Inflammatory macrophage treated with lipopolysaccharide for 1 hour (primary cell): Measurements from ENCODE around the gene GPC5.

ENCODE experiments used
- DNase-seq, 2 donors: peaks; one replicate each; pipeline ENCODE4 v3.0.0-alpha.2; 2020 to 2022

The GPC5 gene

GRCh38 chr13:92307752-92308151 lies 909.3 kb downstream of the GPC5 start:
- no peak for DNase-seq

- no peak for DNase-seq
Observed at GRCh38 chr13:92312823-92313222, 914.4 kb downstream of the GPC5 start.

GRCh38 chr13:92313382-92313781 lies 915.0 kb downstream of the GPC5 start:
- no peak for DNase-seq

- no peak for DNase-seq
Observed at GRCh38 chr13:92315265-92315664, 916.8 kb downstream of the GPC5 start.

- DNase-seq = no peak
Observed at GRCh38 chr13:92316030-92316429, 917.6 kb downstream of the GPC5 start.

GRCh38 chr13:92317066-92317465 lies 918.6 kb downstream of the GPC5 start:
- DNase-seq = no peak

- no peak for DNase-seq
Observed at GRCh38 chr13:92320323-92320722, 921.9 kb downstream of the GPC5 start.

- no peak for DNase-seq
Observed at GRCh38 chr13:92321174-92321573, 922.8 kb downstream of the GPC5 start.

GRCh38 chr13:92345627-92346026 lies 947.2 kb downstream of the GPC5 start:
- no peak for DNase-seq

- no peak for DNase-seq
Observed at GRCh38 chr13:92346046-92346445, 947.6 kb downstream of the GPC5 start.

- DNase-seq = no peak
Observed at GRCh38 chr13:92354583-92354982, 956.2 kb downstream of the GPC5 start.

GRCh38 chr13:92355213-92355612 lies 956.8 kb downstream of the GPC5 start:
- no peak for DNase-seq

GRCh38 chr13:92362717-92363116 lies 964.3 kb downstream of the GPC5 start:
- no peak for DNase-seq

GRCh38 chr13:92365904-92366303 lies 967.5 kb downstream of the GPC5 start:
- no peak for DNase-seq

GRCh38 chr13:92377396-92377795 lies 979.0 kb downstream of the GPC5 start:
- DNase-seq = no peak

- DNase-seq = no peak
Observed at GRCh38 chr13:92379371-92379770, 981.0 kb downstream of the GPC5 start.

GRCh38 chr13:92384410-92384809 lies 986.0 kb downstream of the GPC5 start:
- no peak for DNase-seq

GRCh38 chr13:92387245-92387644 lies 988.8 kb downstream of the GPC5 start:
- no peak for DNase-seq

- no peak for DNase-seq
Observed at GRCh38 chr13:92390217-92390616, 991.8 kb downstream of the GPC5 start.

GRCh38 chr13:92403606-92404005 lies 1005.2 kb downstream of the GPC5 start:
- no peak for DNase-seq

- DNase-seq = no peak
Observed at GRCh38 chr13:92407858-92408257, 1009.4 kb downstream of the GPC5 start.

GRCh38 chr13:92412481-92412880 lies 1014.1 kb downstream of the GPC5 start:
- DNase-seq = no peak

GRCh38 chr13:92412996-92413395 lies 1014.6 kb downstream of the GPC5 start:
- DNase-seq = no peak

- no peak for DNase-seq
Observed at GRCh38 chr13:92413452-92413851, 1015.0 kb downstream of the GPC5 start.

GRCh38 chr13:92414851-92415250 lies 1016.4 kb downstream of the GPC5 start:
- DNase-seq = no peak

GRCh38 chr13:92415781-92416180 lies 1017.4 kb downstream of the GPC5 start:
- DNase-seq = no peak
